ENCODE results near the gene KIRREL3.

The KIRREL3 gene

DNA sequence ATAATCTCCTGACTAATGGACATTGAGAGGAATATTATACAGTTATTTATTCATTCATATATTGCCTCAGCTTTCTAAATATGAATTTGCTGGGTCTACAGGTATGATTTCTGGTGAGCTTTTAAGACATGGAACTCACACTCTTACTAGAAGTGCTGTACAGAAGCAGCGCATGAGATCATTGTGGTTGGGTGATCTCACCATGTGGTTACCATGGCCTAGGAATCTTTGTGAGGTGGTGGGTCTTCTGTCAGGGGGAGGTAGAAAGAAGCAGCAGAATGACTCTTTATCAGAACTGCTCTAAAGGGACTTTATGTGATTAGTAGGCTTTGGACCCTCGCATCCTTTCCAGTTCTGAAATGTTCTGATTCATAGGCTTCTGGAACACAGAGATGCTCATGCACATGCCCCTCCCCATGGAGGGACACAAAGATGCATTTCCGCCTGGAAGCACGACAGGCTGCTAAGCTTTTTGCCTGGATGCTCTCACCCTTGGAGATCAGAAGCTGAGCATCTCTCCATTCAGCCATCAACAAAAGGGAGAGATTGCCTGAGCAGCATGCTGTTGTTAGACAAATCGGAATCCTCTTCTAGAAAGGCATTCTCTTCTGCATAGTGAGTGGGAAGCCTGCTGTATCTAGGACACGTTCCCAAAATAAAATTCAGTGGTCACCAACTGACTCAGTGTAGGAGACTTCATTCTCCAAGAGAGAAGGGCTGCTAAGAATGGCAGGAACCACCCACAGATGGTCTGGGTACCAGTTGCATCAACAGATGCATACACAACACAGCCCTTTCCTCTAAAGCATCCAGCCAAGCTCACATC lies 51.3 kb downstream of the KIRREL3 start:
- no peak for DNase-seq

DNA sequence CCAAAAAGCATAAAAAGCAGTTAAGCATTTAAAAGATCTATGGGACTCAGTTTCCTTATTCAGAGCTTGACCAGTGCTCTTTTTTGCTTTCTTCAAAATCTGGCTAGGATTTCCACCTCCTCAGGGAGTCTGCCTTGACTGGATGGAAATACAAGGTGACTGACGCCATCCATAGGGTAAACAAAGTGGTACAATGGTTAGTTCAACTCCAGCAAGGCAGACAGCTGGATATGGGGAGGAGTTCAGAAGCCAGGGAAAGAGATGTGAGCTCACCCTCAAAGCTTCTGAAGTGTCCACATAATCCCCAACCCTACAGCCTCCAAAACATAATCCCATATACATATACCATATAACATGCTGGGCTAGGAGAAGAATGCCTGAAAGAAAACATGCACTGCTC lies 52.0 kb downstream of the KIRREL3 start:
- DNase-seq, result no peak

GRCh38 chr11:126945319-126945718 lies 55.3 kb downstream of the KIRREL3 start:
- no peak for DNase-seq

DNA sequence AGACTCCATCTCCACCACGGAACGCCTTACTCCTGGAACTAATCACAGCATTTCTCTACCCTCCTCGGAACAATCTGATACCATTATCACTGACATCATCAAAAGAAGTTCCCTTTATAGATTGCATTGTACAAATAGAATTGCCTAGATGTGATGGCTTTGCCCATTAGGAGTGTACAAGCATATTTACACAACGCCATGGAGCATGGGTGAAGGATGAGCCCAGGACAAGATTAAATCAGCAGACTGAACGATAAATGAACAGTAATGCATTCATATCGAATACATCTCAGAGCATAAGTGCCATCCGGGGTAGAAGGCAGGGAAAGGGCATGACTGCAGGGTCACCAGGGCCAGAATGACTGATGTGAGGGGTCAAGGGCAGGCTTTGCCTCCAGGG lies 57.3 kb downstream of the KIRREL3 start:
- DNase-seq, result no peak

DNA sequence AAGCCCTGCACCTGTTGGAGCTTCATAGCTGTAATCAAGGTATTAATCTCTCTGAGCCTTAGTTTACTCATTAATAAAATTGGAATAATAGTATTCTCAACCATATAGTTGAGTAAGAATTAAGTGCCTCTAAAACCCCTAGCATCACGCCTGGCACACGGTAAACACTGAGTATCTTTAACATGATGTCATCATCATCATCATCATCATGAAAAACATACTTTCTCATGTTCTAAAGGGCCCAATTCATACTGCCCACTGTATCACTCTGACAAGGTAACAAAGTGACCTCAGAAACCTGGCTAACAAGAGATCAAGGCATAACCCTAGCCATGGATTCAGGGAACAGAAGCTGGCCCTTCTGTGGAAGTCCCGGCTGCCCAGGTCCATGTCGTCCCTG lies 58.4 kb downstream of the KIRREL3 start:
- DNase-seq, result no peak

DNA sequence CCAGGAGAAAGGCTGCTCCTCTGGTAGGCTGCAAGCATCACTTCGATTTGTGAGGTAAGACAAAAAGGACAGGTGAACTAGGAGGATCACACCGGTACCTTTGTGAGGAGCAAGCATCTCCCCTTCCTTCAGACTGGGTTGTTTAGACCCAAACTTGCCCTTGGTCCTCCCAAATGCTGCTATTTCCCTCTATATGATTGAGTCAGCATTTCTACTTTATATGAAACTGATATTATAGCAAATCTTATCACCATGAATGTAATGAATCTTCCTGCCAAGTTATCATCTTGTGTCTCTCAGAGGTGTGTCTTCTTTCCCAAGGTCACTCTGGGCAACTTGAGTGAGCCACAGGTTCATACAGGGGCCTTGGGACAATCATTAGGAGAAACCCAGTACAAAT lies 61.0 kb downstream of the KIRREL3 start:
- no peak for DNase-seq

DNA sequence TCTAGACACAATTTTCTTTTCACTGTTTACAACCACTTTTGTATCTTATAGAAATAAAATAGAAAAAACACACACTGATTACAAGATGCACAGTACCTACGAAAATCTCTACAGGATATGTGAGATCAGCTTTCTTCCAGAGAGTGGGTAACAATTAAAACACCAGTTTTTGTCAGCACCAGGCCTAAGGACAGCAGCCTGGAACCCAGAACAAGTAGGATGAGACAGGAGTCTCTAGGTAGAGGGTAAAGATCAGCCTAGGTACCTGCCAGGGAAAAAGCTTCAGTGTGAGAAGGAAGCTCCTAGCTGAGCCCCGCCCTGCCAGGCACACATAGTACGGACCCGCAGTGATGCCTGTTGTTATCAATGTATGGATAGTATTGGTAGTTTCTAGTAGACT lies 61.9 kb downstream of the KIRREL3 start:
- no peak for DNase-seq

GRCh38 chr11:126930091-126930841 lies 70.3 kb downstream of the KIRREL3 start:
- DNase-seq, result peak in 1 of 2 experiments; percentile 59

DNA sequence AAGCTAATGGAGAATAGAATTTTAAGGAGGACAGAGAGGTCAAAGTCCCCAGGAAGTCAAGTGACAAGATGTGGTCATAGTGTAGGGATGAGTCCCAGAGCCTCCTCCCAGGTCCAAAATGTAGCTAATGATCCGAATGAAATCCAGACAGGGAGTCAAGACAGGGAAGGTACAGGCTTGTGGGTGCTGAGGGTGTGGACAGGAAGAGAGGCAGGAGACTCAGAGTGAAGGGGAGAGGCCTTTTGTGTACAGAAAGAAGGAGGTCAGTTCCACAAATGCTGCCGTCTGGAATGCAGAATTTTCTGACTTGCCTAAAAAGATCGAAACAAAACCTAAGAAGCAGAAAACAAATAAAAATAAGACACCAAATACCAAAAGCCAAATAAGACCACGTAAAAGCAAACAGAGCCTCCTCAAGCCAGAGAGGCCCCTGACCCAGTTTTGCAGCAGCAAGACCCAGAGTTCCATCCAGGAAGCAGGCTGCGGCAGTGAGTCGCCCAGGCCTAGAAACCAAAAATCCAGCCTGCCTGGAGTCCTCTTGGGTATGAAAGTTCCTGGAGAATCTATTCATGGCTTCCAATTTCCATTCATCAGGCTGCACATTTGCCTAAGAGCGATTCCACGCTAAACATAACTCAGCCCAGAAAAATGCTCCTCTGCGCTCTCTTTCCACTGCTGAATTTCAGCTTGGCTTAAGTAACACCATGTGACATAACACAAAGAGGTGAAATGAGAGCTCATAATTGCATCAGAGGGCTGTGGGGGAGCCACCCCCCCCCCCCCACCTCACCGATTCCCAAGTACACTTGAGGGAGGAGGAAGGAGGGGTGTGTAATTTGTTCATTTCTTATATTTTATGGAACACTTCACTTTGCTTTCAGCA lies 71.2 kb downstream of the KIRREL3 start:
- DNase-seq, result peak; percentile 24 to 59

GRCh38 chr11:126927623-126928022 lies 72.9 kb downstream of the KIRREL3 start:
- DNase-seq, result no peak

GRCh38 chr11:126926376-126926791 lies 74.2 kb downstream of the KIRREL3 start:
- no peak for DNase-seq

DNA sequence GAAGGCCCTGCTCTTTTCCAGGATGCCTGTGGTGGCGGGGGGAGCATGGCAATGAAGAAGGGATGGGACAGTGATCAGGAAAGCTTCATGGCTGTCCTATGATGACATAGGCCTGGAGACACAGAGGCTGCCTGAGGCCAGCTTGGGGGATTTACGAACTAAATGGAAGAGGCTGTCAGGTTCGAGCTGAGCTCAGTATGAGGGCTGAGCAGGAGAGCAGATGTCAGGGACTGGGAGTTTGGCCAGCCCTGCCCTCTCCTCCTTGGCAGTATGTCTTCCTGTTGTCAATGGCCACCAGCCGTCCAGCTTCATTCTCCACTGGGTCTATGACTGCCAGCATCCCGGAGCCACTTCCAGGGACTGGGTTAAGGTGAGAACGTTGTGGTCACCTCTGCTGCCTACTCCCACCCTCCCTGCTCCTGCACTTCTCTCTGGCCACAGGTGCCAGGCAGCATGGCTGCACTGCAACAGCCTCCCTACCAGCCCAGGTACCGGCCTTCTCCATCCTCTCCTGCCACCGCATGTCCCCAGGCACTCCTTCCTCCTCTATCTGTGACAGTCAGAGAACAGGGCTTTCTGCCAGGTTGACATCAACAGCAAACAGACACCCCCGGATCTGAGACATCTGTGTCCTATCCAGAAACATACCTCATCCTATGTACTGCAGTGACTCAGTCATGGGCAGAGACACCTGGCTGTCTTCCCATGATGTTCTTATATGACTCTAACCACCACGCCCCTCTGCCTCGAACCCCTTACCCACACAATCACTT lies 75.1 kb downstream of the KIRREL3 start:
- DNase-seq, result no peak

GRCh38 chr11:126924376-126925040 lies 76.1 kb downstream of the KIRREL3 start:
- DNase-seq, result no peak

DNA sequence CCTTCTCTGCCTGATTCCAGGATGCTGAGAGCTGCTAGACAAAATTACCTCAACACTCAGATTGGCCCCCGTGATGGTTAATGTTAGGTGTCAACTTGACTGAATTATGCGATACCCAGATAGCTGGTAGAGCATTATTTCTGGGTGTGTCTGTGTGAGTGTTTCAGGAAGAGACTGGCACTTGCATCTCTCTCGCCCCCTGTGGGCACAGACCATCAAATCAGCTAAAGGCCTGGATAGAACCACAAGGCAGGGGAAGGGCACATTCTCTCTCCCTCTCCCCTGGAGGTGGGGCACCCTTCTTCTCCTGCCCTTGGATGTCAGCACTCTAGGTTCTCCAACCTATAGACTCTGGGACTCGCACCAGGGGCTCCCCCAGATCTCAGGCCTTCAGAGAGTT lies 79.7 kb downstream of the KIRREL3 start:
- DNase-seq, result no peak

- no peak for DNase-seq
Observed at GRCh38 chr11:126919147-126919823, 81.3 kb downstream of the KIRREL3 start.

DNA sequence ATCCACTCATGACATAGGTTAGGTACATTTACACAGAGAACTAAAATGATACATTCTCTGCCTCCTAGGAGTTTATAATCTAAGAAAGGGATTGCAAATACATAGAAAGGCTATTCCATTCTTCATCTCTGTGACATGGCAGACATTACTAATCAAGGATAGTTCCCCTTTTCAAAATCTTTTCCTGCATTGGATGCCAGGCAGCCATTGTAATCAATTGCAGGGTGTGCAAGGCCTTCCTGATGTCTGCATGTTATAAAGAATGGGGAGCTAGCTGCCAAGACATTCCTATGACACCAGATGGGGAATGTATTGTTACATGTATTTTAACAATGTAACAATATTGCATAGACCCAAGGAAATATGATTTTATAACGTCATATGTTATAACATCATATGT lies 82.0 kb downstream of the KIRREL3 start:
- no peak for DNase-seq

GRCh38 chr11:126917531-126918204 lies 82.9 kb downstream of the KIRREL3 start:
- DNase-seq, result no peak

DNA sequence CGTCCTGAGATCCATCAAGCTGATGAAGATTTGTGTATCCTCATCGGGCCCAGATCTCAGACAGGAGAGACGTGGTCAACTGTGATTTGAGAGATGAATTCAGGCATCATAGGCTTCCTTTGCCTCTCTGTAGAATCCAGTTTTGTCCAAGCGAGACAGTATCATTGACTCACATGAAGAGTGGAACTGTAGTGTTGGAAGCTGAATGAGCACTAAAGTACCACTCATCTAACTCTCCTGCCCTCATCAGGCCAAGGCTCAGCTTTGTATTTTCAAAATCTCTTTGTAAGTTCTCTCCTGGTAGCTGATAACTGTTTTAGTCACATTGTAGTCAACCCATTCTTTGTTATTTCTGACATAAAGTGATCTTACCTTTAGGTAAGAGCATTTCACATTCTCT lies 85.1 kb downstream of the KIRREL3 start:
- no peak for DNase-seq

- no peak for DNase-seq
Observed at GRCh38 chr11:126914941-126915340, 85.6 kb downstream of the KIRREL3 start.

DNA sequence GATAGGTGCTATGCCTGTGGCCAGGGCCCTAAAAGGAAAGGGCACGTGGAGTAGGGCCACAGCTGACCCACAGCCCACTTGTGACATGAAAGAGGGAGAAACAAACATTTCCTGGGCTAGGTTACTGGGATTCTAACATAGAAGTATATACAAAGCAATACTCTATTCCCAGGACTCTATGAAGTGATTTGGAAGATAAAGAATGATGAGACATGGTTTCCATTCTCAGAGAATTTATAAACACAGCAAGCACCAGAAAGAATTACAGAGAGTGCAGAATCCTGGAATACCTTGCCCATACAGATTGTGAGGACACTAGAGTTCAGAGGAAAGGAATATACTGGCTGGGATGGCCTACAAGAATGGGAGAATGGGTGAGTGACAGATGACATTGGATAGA lies 86.4 kb downstream of the KIRREL3 start:
- DNase-seq, result no peak

DNA sequence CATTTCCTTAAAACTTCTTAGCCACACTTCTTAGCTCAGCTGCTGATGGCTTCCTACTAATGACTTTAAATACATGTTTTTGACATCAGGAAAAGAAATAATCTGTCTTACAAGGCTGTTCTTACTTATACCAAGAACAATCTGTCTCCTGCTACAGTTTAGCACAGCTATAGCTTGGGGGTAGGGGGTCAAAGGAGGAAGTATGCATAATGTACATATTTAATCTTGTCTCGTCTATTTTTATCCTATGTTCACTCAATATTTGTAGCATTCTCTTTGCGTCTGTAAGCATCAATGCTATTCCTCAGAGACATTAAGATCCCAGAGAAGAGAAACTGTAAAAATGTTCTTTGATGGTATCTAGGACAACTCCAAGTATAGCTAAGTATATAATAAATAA lies 96.0 kb downstream of the KIRREL3 start:
- no peak for DNase-seq
